ENCODE data around the gene BCL2L2.
A peak's percentile ranks its signal among the peaks of the same experiment; 100 is the strongest.

The BCL2L2 gene

DNA sequence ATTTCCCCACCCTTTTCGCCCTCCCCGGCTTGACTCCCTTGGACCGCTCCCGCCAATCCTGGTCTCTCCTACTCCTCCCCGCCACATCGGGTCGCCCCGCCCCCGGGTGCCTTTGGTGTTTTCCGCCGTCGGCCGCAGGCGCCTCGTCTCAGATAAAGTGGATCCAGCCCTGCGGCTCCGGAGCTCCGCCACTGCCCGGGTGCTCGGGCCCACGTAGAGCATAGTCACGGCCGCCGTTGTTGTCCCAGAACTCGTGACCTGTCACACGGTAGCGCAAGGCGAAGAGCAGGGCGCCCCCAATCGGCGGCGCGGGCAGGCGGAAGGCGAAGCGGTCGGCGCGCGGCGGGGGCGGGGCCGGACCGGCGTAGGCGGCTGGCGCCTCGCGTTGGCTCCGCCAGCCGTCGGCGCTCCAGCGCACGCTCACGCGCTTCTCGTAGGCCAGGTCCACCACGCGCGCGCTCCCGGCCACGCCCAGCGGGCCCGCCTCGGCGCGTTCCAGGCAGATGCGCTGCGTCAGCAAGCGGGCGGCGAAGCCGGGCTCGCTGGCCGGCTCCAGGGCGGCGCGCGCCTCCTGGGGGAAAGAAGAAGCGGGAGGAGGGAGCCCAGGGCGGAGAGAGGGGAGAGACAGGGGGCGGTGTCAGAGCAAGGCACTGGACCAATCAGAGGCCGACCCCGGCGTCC, 5.2 kb upstream of the BCL2L2 start (continued):
- TF ChIP-seq ZNF394 (tag by site-specific recombination; IDR thresholded peaks at IDR 0.05; ENCODE audit: borderline replicate concordance) (peak; percentile 54; the same call in 1 of the 2 replicates), SCRT2 (tag by site-specific recombination; IDR thresholded peaks at IDR 0.05) (no peak), OSR2 (tag by site-specific recombination; IDR thresholded peaks at IDR 0.05) (peak; percentile 53)

DNA sequence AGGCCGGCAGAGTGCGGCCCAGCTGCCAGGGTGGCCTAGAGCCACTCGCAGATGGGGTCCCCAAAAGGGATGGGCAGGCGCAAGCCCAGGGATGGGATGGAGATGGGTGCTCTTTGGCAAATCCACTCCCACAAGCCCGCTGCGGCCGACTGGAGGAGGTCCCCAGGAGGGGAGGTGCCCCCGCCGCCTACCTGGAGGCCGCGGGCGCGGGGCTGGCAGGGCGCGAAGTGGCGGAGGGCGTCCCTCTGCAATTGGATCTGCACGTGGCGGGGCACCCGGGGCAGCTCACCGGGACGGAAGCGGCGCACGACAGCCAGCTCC, 4.7 kb upstream of the BCL2L2 start:
- peaks cover 4 to 23% of the 10 kb centered on the region in 2 experiments for H3K36me3 ChIP-seq (ENCODE audit: control insufficient read depth in 2 of 2, insufficient read depth in 1 of 2, low read length in 2 of 2)
- H3K9me3 ChIP-seq (ENCODE audit: control insufficient read depth, insufficient read depth, low read depth, low read length) = no peaks in the 10 kb centered on the region
- H3K4me3 ChIP-seq (ENCODE audit: low read depth, low read length) = peak overlapping the region; percentile 59
- peak overlapping the region; percentile 97 for H3K27ac ChIP-seq (ENCODE audit: extremely low read depth, low read depth, low read length)
- H3K4me1 ChIP-seq (ENCODE audit: control insufficient read depth, insufficient read depth, low read length) = peaks cover 13% of the 10 kb centered on the region; the same call in 1 of the 2 replicates
- POLR2A ChIA-PET = interaction anchor here (0.6 to 8.1 kb wide), 9 partner anchors 8 to 295 kb away, joined by 3 to 170 read pairs (median 5); partner anchors contain the start of genes HOMEZ and PABPN1
- CTCF ChIA-PET = interaction anchor here (0.6 to 3.3 kb wide), 5 partner anchors 19 to 258 kb away, joined by 3 to 12 read pairs (median 4); partner anchors contain the start of gene PABPN1
- TF ChIP-seq ZIC2 (tag by site-specific recombination; IDR thresholded peaks at IDR 0.05) = peak; percentile 63
- TF ChIP-seq OSR2 (tag by site-specific recombination; IDR thresholded peaks at IDR 0.05) = peak; percentile 36; the same call in 1 of the 2 replicates
- TF ChIP-seq ZNF623 (tag by site-specific recombination; IDR thresholded peaks at IDR 0.05) = no peak
- TF ChIP-seq ZNF24 (tag by site-specific recombination; IDR thresholded peaks at IDR 0.05) = peak; percentile 75
- no peak for TF ChIP-seq ZNF626 (tag by site-specific recombination; IDR thresholded peaks at IDR 0.05)
- TF ChIP-seq, protein P1, sequence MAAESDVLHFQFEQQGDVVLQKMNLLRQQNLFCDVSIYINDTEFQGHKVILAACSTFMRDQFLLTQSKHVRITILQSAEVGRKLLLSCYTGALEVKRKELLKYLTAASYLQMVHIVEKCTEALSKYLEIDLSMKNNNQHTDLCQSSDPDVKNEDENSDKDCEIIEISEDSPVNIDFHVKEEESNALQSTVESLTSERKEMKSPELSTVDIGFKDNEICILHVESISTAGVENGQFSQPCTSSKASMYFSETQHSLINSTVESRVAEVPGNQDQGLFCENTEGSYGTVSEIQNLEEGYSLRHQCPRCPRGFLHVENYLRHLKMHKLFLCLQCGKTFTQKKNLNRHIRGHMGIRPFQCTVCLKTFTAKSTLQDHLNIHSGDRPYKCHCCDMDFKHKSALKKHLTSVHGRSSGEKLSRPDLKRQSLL (tag by site-specific recombination; IDR thresholded peaks at IDR 0.05) = 0 out of 2 replicates have a peak, but pooled peaks have one; percentile 40
- TF ChIP-seq, protein P2, sequence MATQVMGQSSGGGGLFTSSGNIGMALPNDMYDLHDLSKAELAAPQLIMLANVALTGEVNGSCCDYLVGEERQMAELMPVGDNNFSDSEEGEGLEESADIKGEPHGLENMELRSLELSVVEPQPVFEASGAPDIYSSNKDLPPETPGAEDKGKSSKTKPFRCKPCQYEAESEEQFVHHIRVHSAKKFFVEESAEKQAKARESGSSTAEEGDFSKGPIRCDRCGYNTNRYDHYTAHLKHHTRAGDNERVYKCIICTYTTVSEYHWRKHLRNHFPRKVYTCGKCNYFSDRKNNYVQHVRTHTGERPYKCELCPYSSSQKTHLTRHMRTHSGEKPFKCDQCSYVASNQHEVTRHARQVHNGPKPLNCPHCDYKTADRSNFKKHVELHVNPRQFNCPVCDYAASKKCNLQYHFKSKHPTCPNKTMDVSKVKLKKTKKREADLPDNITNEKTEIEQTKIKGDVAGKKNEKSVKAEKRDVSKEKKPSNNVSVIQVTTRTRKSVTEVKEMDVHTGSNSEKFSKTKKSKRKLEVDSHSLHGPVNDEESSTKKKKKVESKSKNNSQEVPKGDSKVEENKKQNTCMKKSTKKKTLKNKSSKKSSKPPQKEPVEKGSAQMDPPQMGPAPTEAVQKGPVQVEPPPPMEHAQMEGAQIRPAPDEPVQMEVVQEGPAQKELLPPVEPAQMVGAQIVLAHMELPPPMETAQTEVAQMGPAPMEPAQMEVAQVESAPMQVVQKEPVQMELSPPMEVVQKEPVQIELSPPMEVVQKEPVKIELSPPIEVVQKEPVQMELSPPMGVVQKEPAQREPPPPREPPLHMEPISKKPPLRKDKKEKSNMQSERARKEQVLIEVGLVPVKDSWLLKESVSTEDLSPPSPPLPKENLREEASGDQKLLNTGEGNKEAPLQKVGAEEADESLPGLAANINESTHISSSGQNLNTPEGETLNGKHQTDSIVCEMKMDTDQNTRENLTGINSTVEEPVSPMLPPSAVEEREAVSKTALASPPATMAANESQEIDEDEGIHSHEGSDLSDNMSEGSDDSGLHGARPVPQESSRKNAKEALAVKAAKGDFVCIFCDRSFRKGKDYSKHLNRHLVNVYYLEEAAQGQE (tag by site-specific recombination; IDR thresholded peaks at IDR 0.05) = no peak
- TF ChIP-seq ZNF138 (tag by site-specific recombination; IDR thresholded peaks at IDR 0.05; ENCODE audit: borderline replicate concordance) = no peak
- no peak for TF ChIP-seq HOXA7 (CRISPR knock-in tag; IDR thresholded peaks at IDR 0.05; ENCODE audit: borderline replicate concordance)
- no peak for TF ChIP-seq ZNF174 (tag by site-specific recombination; IDR thresholded peaks at IDR 0.05)
- no peak for TF ChIP-seq ZNF658 (tag by site-specific recombination; IDR thresholded peaks at IDR 0.05)
- TF ChIP-seq, protein P3, sequence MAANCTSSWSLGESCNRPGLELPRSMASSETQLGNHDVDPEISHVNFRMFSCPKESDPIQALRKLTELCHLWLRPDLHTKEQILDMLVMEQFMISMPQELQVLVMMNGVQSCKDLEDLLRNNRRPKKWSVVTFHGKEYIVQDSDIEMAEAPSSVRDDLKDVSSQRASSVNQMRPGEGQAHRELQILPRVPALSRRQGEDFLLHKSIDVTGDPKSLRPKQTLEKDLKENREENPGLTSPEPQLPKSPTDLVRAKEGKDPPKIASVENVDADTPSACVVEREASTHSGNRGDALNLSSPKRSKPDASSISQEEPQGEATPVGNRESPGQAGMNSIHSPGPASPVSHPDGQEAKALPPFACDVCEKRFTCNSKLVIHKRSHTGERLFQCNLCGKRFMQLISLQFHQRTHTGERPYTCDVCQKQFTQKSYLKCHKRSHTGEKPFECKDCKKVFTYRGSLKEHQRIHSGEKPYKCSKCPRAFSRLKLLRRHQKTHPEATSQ (tag by site-specific recombination; IDR thresholded peaks at IDR 0.05) = peak; percentile 84
- TF ChIP-seq HOXD13 (CRISPR knock-in tag; IDR thresholded peaks at IDR 0.05; ENCODE audit: borderline replicate concordance) = no peak
- 0 out of 2 replicates have a peak, but pooled peaks have one; percentile 12 for TF ChIP-seq RBAK (tag by site-specific recombination; IDR thresholded peaks at IDR 0.05)
- TF ChIP-seq ZBTB8A (tag by site-specific recombination; IDR thresholded peaks at IDR 0.05) = peak; percentile 99
- TF ChIP-seq ZNF2 (tag by site-specific recombination; IDR thresholded peaks at IDR 0.05) = peak; percentile 88
- 0 out of 2 replicates have a peak, but pooled peaks have one; percentile 16 for TF ChIP-seq ZBTB21 (tag by site-specific recombination; IDR thresholded peaks at IDR 0.05)
- TF ChIP-seq, protein P4, sequence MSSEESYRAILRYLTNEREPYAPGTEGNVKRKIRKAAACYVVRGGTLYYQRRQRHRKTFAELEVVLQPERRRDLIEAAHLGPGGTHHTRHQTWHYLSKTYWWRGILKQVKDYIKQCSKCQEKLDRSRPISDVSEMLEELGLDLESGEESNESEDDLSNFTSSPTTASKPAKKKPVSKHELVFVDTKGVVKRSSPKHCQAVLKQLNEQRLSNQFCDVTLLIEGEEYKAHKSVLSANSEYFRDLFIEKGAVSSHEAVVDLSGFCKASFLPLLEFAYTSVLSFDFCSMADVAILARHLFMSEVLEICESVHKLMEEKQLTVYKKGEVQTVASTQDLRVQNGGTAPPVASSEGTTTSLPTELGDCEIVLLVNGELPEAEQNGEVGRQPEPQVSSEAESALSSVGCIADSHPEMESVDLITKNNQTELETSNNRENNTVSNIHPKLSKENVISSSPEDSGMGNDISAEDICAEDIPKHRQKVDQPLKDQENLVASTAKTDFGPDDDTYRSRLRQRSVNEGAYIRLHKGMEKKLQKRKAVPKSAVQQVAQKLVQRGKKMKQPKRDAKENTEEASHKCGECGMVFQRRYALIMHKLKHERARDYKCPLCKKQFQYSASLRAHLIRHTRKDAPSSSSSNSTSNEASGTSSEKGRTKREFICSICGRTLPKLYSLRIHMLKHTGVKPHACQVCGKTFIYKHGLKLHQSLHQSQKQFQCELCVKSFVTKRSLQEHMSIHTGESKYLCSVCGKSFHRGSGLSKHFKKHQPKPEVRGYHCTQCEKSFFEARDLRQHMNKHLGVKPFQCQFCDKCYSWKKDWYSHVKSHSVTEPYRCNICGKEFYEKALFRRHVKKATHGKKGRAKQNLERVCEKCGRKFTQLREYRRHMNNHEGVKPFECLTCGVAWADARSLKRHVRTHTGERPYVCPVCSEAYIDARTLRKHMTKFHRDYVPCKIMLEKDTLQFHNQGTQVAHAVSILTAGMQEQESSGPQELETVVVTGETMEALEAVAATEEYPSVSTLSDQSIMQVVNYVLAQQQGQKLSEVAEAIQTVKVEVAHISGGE (tag by site-specific recombination; conservative IDR thresholded peaks at IDR 0.05; ENCODE audit: low read depth) = no peak
- TF ChIP-seq, protein P5, sequence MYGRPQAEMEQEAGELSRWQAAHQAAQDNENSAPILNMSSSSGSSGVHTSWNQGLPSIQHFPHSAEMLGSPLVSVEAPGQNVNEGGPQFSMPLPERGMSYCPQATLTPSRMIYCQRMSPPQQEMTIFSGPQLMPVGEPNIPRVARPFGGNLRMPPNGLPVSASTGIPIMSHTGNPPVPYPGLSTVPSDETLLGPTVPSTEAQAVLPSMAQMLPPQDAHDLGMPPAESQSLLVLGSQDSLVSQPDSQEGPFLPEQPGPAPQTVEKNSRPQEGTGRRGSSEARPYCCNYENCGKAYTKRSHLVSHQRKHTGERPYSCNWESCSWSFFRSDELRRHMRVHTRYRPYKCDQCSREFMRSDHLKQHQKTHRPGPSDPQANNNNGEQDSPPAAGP (tag by site-specific recombination; IDR thresholded peaks at IDR 0.05) = peak; percentile 79
- TF ChIP-seq ZNF341 (tag by site-specific recombination; IDR thresholded peaks at IDR 0.05; ENCODE audit: low read depth) = peak; percentile 65
- no peak for TF ChIP-seq PRDM1 (tag by site-specific recombination; IDR thresholded peaks at IDR 0.05)
- TF ChIP-seq ZBTB7A (tag by site-specific recombination; IDR thresholded peaks at IDR 0.05; ENCODE audit: low read depth) = peak; percentile 96
- 0 out of 2 replicates have a peak, but pooled peaks have one; percentile 1 for TF ChIP-seq IKZF3 (tag by site-specific recombination; IDR thresholded peaks at IDR 0.05)
- peak; percentile 72; the same call in 1 of the 2 replicates for TF ChIP-seq ZNF785 (tag by site-specific recombination; IDR thresholded peaks at IDR 0.05)

Measured in HEK293 (cell line).